Trophoblast cell (in vitro differentiated cells and primary cell): Measurements from ENCODE around the gene LAMA3.
A peak's percentile ranks its signal among the peaks of the same experiment; 100 is the strongest.

ENCODE experiments used
- DNase-seq, 2 donors: peaks; one replicate each; pipeline ENCODE4 v3.0.0-alpha.2; 2016
- H2AFZ ChIP-seq: 2 replicates; pipeline ENCODE4 v1.6.1; 2013; ENCODE audit warnings: low read length, moderate library complexity, mild to moderate bottlenecking; ENCODE audit not compliant: insufficient read depth, poor library complexity
- H2AK5ac ChIP-seq: 2 replicates; pipeline ENCODE4 v1.6.1; 2013; ENCODE audit warnings: mild to moderate bottlenecking, low read length
- H2BK120ac ChIP-seq: 2 replicates; pipeline ENCODE4 v1.6.1; 2013; ENCODE audit warnings: low read length, mild to moderate bottlenecking, moderate library complexity; ENCODE audit not compliant: insufficient read depth, poor library complexity
- H2BK12ac ChIP-seq: 2 replicates; pipeline ENCODE4 v1.6.1; 2013; ENCODE audit warnings: mild to moderate bottlenecking, low read length, moderate library complexity
- H2BK5ac ChIP-seq: 2 replicates; pipeline ENCODE4 v1.6.1; 2013; ENCODE audit warnings: low read length, low read depth, moderate library complexity, mild to moderate bottlenecking; ENCODE audit not compliant: poor library complexity
- H3K14ac ChIP-seq: 2 replicates; pipeline ENCODE4 v1.6.1; 2013; ENCODE audit warnings: mild to moderate bottlenecking, low read length
- H3K18ac ChIP-seq: 2 replicates; pipeline ENCODE4 v1.6.1; 2013; ENCODE audit warnings: mild to moderate bottlenecking, low read length
- H3K23ac ChIP-seq: 2 replicates; pipeline ENCODE4 v1.6.1; 2013; ENCODE audit warnings: low read length
- H3K27ac ChIP-seq: 2 replicates; pipeline ENCODE4 v1.5.1; 2013; ENCODE audit warnings: low read depth, mild to moderate bottlenecking, inconsistent platforms, low read length, moderate library complexity
- H3K27me3 ChIP-seq: 2 replicates; pipeline ENCODE4 v1.6.1; 2013; ENCODE audit warnings: inconsistent platforms, mild to moderate bottlenecking, low read length, moderate library complexity; ENCODE audit not compliant: insufficient read depth
- H3K36me3 ChIP-seq, 2 experiments: 1 replicate in 1 of 2; 2 replicates in 1 of 2; pipeline ENCODE4 v1.6.1; 2013; ENCODE audit warnings: low read length in 2 of 2, mild to moderate bottlenecking in 2 of 2, moderate library complexity in 1 of 2; ENCODE audit not compliant: insufficient read depth in 2 of 2, control insufficient read depth in 1 of 2
- H3K4ac ChIP-seq: 2 replicates; pipeline ENCODE4 v1.6.1; 2013; ENCODE audit warnings: low read depth, mild to moderate bottlenecking, low read length, moderate library complexity
- H3K4me1 ChIP-seq, 2 experiments: 1 replicate in 1 of 2; 2 replicates in 1 of 2; pipeline ENCODE4 v1.6.1; 2013; ENCODE audit warnings: low read length in 2 of 2, mild to moderate bottlenecking in 2 of 2, moderate library complexity in 1 of 2; ENCODE audit not compliant: insufficient read depth in 2 of 2, control insufficient read depth in 1 of 2
- H3K4me2 ChIP-seq: 2 replicates; pipeline ENCODE4 v1.6.1; 2013; ENCODE audit warnings: inconsistent platforms, mild to moderate bottlenecking, low read length, moderate library complexity
- H3K4me3 ChIP-seq: 2 replicates; pipeline ENCODE4 v1.5.1; 2013; ENCODE audit warnings: mild to moderate bottlenecking, low read depth, low read length, inconsistent platforms
- H3K79me1 ChIP-seq: one replicate; pipeline ENCODE4 v1.6.1; 2013; ENCODE audit warnings: low read length
- H3K79me2 ChIP-seq: 2 replicates; pipeline ENCODE4 v1.6.1; 2013; ENCODE audit warnings: low read length, mild to moderate bottlenecking; ENCODE audit not compliant: control insufficient read depth, insufficient read depth, poor library complexity
- H3K9ac ChIP-seq: 2 replicates; pipeline ENCODE4 v1.6.1; 2013; ENCODE audit warnings: mild to moderate bottlenecking, low read length
- H3K9me3 ChIP-seq: 2 replicates; pipeline ENCODE4 v1.6.1; 2013; ENCODE audit warnings: low read depth, mild to moderate bottlenecking, control low read depth, inconsistent platforms, low read length; ENCODE audit not compliant: insufficient read depth
- H4K12ac ChIP-seq: 2 replicates; pipeline ENCODE4 v1.6.1; 2013; ENCODE audit warnings: low read depth, mild to moderate bottlenecking, low read length, moderate library complexity
- H4K8ac ChIP-seq: 2 replicates; pipeline ENCODE4 v1.6.1; 2013; ENCODE audit warnings: low read depth, mild to moderate bottlenecking, low read length, moderate library complexity
- H4K91ac ChIP-seq: one replicate; pipeline ENCODE4 v1.6.1; 2013; ENCODE audit warnings: low read depth, mild to moderate bottlenecking, low read length, moderate library complexity
- WGBS: extraction: QIAGEN DNeasy Blood & Tissue Kit; methylation state at CpG from one replicate; pipeline ENCODE4 v1.1.7; 2013; ENCODE audit warnings: missing lambda C conversion rate; ENCODE audit not compliant: insufficient read length, insufficient coverage; ENCODE audit errors: extremely low coverage; 5-methylcytosine and 5-hydroxymethylcytosine counted together

The LAMA3 gene

DNA sequence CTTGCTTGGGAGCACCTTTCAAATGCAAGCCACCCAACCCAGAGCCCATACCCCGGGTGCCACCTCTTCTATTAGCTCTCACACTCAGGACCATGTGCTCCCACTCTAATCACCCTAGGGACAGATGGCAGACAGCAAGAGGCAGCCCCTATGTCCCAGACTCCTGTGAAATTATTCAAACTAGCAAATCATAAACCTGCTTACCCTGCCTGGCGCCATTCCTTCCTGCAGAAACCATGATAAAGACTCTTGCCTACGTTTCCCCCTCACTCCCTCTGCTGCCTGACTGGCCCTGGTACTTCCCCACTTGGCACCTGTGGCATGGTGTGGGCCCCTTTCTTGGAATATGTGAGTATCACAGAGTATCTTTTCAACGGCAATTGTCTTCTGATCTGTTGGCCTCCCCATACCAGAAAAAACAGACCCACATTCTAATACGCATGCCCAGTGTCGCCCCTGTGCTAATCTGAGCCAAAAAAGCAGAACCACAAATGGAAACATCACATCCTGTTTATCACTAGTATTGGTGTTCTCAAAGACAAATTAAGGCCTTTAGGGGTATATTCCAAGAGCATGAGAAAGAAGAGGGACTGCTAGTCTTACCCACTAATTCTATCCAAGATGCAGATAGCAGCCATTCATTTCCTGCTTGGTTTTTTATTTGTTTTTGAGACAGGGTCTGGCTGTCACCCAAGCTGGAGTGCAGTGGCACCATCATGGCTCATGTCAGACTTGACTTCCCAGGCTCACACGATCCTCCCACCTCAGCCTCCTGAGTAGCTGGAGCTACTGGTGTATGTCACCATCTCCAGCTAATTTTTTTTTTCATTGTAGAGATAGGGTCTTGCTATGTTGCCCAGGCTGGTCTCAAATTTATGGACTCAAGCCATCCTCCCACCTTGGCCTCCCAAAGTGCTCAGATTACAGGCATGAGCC is 281.2 kb downstream of the LAMA3 start:
- Histone ChIP-seq H3K23ac (no peak overlapping the region), H3K4me3 (no peak overlapping the region), H2AK5ac (no peak overlapping the region), H2AFZ (no peak overlapping the region), H3K4me1 (no peaks in the 10 kb centered on the region), H2BK12ac (no peak overlapping the region), H3K36me3 (no peaks in the 10 kb centered on the region), H3K4ac (no peak overlapping the region), H3K27ac (no peak overlapping the region), H3K4me2 (no peak overlapping the region), H2BK5ac (no peak overlapping the region), H3K18ac (no peak overlapping the region), H3K14ac (no peak overlapping the region), H3K9ac (no peak overlapping the region), H3K9me3 (no peaks in the 10 kb centered on the region), H3K79me1 (no peaks in the 10 kb centered on the region), H2BK120ac (no peak overlapping the region), H3K27me3 (no peaks in the 10 kb centered on the region), H3K79me2 (no peaks in the 10 kb centered on the region), H4K8ac (no peak overlapping the region), H4K12ac (no peak overlapping the region), H4K91ac (no peak overlapping the region)
- DNase-seq, result peak; percentile 91
- WGBS, result no CpG with 5 or more reads among the region's 7 CpGs

DNA sequence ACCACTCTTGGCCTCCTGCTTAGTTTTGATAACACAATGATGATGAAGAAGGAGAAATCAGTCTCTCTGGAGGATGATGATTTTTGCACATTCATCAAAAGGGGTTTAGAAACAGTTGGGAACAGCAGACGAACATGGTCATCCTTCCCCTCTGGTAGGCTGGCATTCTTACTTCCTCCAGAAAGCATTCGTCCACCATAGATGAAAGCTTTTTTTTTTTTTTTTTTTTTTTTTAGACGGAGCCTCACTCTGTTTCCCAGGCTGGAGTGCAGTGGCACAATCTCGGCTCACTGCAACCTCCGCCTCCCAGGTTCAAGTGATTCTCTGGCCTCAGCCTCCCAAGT is 281.8 kb downstream of the LAMA3 start:
- H3K14ac ChIP-seq, result no peak overlapping the region

GRCh38 chr18:23971666-23972230 is 282.5 kb downstream of the LAMA3 start:
- no peak overlapping the region for H4K8ac ChIP-seq
- no peak overlapping the region for H2AFZ ChIP-seq
- no peaks in the 10 kb centered on the region for H3K27me3 ChIP-seq
- no peak overlapping the region for H3K18ac ChIP-seq
- H3K79me1 ChIP-seq, result no peaks in the 10 kb centered on the region
- DNase-seq, result peak in 1 of 2 donors; percentile 65
- no peaks in the 10 kb centered on the region for H3K36me3 ChIP-seq
- no CpG with 5 or more reads among the region's 5 CpGs for WGBS
- H2BK120ac ChIP-seq, result no peak overlapping the region
- no peak overlapping the region for H3K4ac ChIP-seq
- no peaks in the 10 kb centered on the region for H3K79me2 ChIP-seq
- no peak overlapping the region for H3K4me2 ChIP-seq
- H3K23ac ChIP-seq, result no peak overlapping the region
- no peak overlapping the region for H3K27ac ChIP-seq
- no peak overlapping the region for H3K14ac ChIP-seq
- no peak overlapping the region for H2BK5ac ChIP-seq
- H4K91ac ChIP-seq, result no peak overlapping the region
- no peak overlapping the region for H2AK5ac ChIP-seq
- H4K12ac ChIP-seq, result no peak overlapping the region
- H3K4me1 ChIP-seq, result no peaks in the 10 kb centered on the region
- no peak overlapping the region for H3K4me3 ChIP-seq
- H3K9me3 ChIP-seq, result no peaks in the 10 kb centered on the region
- H2BK12ac ChIP-seq, result no peak overlapping the region
- H3K9ac ChIP-seq, result no peak overlapping the region

More for the DNA sequence above, 281.8 kb downstream of the LAMA3 start:
- no peak overlapping the region for H4K12ac ChIP-seq
- H2BK5ac ChIP-seq, result no peak overlapping the region
- H3K79me1 ChIP-seq, result no peaks in the 10 kb centered on the region
- no peak overlapping the region for H3K4me3 ChIP-seq
- H3K4me2 ChIP-seq, result no peak overlapping the region
- H2BK12ac ChIP-seq, result no peak overlapping the region
- H3K18ac ChIP-seq, result no peak overlapping the region
- no peak overlapping the region for H2AK5ac ChIP-seq
- no peaks in the 10 kb centered on the region for H3K27me3 ChIP-seq
- H3K27ac ChIP-seq, result no peak overlapping the region
- WGBS, result no CpG with 5 or more reads among the region's 5 CpGs
- no peaks in the 10 kb centered on the region for H3K79me2 ChIP-seq
- no peaks in the 10 kb centered on the region for H3K4me1 ChIP-seq
- H3K23ac ChIP-seq, result no peak overlapping the region
- no peak overlapping the region for H2BK120ac ChIP-seq
- DNase-seq, result no peak
- no peak overlapping the region for H3K4ac ChIP-seq
- H3K9me3 ChIP-seq, result no peaks in the 10 kb centered on the region
- H4K8ac ChIP-seq, result no peak overlapping the region
- H2AFZ ChIP-seq, result no peak overlapping the region
- no peak overlapping the region for H4K91ac ChIP-seq
- H3K9ac ChIP-seq, result no peak overlapping the region
- no peaks in the 10 kb centered on the region for H3K36me3 ChIP-seq

DNA sequence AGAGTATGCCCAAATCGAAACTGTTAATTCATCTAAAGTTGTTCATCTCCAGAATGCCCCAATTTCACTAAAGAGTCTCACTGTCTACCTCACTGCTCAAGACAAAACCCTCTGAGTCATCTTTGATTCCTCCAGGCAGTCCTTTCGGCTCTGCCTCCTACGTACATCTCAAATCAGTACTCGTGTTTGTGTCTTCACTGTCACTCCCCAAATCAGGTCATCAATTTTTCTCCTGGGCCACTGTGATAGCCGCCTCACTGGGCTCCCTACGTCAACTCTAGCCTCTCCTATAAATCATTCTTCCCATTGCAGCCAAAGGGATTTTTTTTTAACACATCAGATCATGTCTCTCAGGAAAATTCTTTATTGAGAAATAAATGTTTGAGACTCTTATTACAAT is 283.2 kb downstream of the LAMA3 start:
- H3K79me1 ChIP-seq, result no peaks in the 10 kb centered on the region
- no peaks in the 10 kb centered on the region for H3K27me3 ChIP-seq
- no peak overlapping the region for H4K8ac ChIP-seq
- H3K79me2 ChIP-seq, result no peaks in the 10 kb centered on the region
- no peak overlapping the region for H2AFZ ChIP-seq
- H4K12ac ChIP-seq, result no peak overlapping the region
- DNase-seq, result peak in 1 of 2 donors; percentile 10
- H3K18ac ChIP-seq, result no peak overlapping the region
- WGBS, result no CpG with 5 or more reads among the region's 6 CpGs
- no peak overlapping the region for H3K4me3 ChIP-seq
- H3K9me3 ChIP-seq, result no peaks in the 10 kb centered on the region
- H2BK12ac ChIP-seq, result no peak overlapping the region
- H3K4ac ChIP-seq, result no peak overlapping the region
- H3K23ac ChIP-seq, result no peak overlapping the region
- no peaks in the 10 kb centered on the region for H3K36me3 ChIP-seq
- no peaks in the 10 kb centered on the region for H3K4me1 ChIP-seq
- H4K91ac ChIP-seq, result no peak overlapping the region
- no peak overlapping the region for H2BK120ac ChIP-seq
- H2BK5ac ChIP-seq, result no peak overlapping the region
- H3K9ac ChIP-seq, result no peak overlapping the region
- H3K27ac ChIP-seq, result no peak overlapping the region
- no peak overlapping the region for H3K14ac ChIP-seq
- no peak overlapping the region for H2AK5ac ChIP-seq
- H3K4me2 ChIP-seq, result no peak overlapping the region
